GM12874 (cell line): ENCODE data around the gene PTPRN2.

Source experiments
- TF ChIP-seq, protein P1 (sequence below): IDR thresholded peaks from 2 replicates; pipeline ENCODE4 v1.5.1; 2011; ENCODE audit warnings: low read depth, mild to moderate bottlenecking, control low read depth, low read length, moderate library complexity; ENCODE audit not compliant: insufficient read depth

The PTPRN2 gene

DNA sequence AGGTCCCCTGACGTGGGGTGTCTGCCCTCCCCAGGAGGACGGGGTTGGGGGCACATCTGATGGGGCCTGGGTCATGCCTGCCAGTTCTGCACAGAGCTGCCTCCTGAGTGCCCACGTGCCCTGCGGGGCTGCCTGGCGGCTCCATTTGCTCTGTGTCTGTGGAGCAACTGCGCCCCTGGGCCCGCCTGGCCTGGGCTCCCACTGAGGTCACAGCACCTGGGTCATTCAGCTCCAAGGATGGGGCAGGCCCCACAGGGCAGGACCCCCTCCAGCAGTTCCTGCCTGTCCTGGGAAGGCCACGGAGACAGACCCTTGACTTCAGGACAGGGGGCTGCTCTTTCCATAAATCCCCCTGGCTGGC, 590.6 kb downstream of the PTPRN2 start:
- TF ChIP-seq, protein P1, sequence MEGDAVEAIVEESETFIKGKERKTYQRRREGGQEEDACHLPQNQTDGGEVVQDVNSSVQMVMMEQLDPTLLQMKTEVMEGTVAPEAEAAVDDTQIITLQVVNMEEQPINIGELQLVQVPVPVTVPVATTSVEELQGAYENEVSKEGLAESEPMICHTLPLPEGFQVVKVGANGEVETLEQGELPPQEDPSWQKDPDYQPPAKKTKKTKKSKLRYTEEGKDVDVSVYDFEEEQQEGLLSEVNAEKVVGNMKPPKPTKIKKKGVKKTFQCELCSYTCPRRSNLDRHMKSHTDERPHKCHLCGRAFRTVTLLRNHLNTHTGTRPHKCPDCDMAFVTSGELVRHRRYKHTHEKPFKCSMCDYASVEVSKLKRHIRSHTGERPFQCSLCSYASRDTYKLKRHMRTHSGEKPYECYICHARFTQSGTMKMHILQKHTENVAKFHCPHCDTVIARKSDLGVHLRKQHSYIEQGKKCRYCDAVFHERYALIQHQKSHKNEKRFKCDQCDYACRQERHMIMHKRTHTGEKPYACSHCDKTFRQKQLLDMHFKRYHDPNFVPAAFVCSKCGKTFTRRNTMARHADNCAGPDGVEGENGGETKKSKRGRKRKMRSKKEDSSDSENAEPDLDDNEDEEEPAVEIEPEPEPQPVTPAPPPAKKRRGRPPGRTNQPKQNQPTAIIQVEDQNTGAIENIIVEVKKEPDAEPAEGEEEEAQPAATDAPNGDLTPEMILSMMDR, result no peak

DNA sequence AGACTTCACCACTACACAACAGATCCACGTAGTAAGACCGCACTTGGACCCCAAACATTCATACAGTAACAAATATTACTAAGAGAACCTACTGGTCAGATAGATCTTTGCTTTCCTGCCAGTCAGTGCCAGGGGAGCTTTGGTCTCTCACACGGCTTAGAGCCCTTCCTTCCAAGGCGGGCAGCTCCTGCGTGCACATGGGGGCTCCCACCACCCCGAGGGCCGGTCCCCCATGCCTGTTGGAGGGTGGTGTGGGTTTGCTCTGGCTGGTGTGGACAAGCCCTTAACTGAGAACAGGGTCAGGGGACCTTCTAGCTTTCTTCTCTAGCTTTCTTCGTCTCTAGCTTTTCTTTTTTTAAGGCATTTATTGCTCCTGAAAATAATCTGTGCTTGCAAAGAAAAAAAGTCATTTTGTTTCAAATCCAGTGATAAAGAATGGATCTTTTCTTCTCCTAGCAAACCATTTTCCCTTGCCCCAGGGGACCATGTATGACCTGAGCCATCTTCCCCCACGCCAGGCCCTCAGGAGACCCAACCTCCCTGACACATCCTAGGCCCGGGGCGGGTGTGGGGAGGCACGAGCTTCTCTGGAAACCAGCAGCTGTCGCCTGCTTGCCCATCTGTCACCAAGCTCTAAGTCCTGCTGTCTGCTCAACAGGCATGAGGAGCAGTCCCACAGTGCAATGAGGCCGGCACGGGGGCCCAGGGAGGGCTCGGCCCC, 591.1 kb downstream of the PTPRN2 start:
- TF ChIP-seq, protein P1, result no peak

DNA sequence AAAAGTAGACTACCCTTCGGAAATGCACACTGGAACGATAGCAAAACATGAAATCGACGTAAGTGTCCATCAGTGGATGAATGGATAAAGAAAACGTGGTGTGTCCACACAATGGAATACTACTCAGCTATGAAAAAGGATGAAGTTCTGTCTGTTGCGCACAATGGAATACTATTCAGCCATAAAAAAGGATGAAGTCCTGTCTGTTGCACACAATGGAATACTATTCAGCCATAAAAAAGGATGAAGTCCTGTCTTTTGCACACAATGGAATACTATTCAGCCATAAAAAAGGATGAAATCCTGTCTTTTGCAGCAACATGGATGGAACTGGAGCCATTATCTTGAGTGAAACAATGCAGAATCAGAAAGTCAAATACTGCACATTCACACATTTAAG, 591.8 kb downstream of the PTPRN2 start:
- TF ChIP-seq, protein P1, result no peak

DNA sequence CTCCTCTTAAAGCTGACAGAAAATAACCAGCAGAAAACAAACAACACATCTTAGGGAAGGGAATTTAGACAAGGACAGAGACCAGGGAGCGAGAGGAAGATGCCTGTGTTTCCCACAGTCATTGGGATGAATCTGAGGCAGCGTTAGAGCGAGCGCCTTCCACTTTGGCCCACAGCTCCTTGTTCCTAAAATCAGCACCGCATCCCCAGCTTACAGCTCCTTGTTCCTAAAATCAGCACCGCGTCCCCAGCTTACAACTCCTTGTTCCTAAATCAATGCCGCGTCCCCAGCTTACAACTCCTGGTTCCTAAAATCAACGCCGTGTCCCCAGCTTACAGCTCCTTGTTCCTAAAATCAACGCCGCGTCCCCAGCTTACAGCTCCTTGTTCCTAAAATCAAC, 593.3 kb downstream of the PTPRN2 start:
- TF ChIP-seq, protein P1, result no peak

DNA sequence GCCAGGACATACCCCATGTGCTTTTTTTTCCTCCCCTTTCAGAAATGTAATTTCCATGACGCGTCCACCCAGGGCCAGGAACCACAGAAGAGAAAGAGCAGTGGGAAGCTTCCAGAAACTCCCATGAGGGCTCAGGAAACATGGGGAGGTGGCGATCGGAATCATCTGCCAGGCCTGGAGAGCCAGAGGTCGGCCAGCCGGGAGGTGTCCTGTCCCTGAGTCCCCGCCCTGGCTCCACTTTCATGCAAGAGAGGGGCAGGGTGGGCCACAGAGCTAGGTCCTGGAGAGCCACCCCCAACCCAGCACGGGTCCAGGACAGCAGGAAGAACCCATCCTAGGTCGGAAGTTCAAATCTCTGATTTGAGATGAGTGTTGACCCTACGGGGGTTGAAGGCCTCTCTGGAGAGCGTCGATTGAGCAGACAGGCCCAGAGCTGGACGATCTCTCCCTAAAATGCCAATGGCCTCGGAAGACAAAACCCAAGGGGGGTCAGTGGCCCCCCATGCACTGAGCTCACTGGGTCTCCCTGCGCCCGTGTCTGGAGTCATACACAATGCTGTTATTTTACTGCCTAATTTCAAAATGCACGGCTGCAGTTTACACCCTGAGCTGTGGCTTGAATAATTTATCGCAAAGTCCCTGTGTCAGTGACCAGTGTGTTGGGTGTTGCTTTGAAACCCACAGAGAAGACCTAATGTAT, 594.1 kb downstream of the PTPRN2 start:
- TF ChIP-seq, protein P1, result no peak

DNA sequence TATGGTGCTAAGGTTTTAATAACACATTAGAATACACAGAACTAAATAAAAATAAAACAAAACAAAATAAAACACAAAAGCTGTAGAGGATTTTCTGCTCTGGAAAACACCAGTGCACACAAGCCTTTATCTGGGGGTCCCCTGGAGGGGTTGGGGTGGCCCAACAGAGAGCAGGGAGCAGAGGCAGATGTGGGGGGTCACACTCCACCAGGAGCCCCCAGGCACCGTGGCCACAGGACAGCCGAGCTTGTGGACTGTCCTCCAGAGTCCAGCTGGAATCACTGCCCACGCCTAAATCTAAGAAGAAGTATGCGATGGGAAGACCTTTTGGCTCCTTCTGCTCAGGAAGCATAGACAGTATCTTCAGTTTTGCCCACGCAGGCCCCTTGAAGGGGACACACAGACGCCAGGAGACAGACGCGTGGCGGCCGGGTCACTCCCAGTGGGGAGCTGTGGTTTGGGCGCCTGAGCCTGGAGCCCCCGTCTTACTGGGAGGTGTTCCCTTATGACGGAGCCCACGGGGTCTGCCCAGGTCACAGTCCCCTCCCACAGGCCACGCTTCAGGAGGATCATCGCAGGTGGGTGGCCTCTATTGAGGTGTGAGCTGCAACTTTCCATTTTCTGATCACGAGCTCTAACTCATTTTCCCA, 595.0 kb downstream of the PTPRN2 start:
- TF ChIP-seq, protein P1, result no peak

DNA sequence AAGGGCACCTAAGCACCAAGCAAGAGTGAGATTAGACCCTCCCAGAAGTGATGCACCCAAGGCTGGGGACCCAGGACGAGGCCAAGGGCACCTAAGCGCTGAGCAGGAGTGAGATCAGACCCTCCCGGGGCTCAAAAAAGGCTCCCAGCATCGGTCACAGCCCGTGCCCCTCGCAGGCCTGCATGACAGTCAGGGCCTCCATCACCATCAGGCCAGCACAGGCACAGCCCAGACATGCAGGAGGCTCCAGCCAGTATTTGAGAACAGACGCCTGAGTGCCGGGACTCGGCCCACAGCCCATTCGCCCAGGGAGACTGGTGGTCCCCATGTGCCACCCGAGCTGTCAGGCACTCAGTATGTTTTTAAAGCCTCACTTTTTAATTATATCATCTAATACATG, 595.9 kb downstream of the PTPRN2 start:
- TF ChIP-seq, protein P1, result no peak
